ENCODE measurements around the gene SLAMF9. TPM values are rescaled to one million over a fixed set of nuclear protein-coding genes. Genes with fewer than 3 reads are reported as not detected.

SLAMF9 gene
- polyA plus RNA-seq, 2 of the 4 experiments (the other 2 are of a cell fraction), result 0.22 to 0.25 TPM

- TF ChIP-seq HMGXB4 (CRISPR knock-in tag; IDR thresholded peaks at IDR 0.05; ENCODE audit: borderline replicate concordance), result no peak
- no peak for TF ChIP-seq MYC (IDR thresholded peaks at IDR 0.05; ENCODE audit: borderline replicate concordance, low read length)
Observed at GRCh38 chr1:159941141-159941540, 12.9 kb downstream of the SLAMF9 start (continued).

- H3K4me1 ChIP-seq, result peaks cover 22% of the 10 kb centered on the region
- FAIRE-seq, result no peak
Observed at GRCh38 chr1:159940006-159940620, 13.9 kb downstream of the SLAMF9 start.

GRCh38 chr1:159939678-159940002 lies 14.4 kb downstream of the SLAMF9 start:
- ChIA-PET POLR2A (no interaction called here), CTCF (interaction anchor here (0.8 to 22.4 kb wide), 10 partner anchors 10 to 254 kb away, joined by 3 to 665 read pairs (median 6); partner anchors contain the start of gene TAGLN2)
- TF ChIP-seq E2F6 (IDR thresholded peaks at IDR 0.05; ENCODE audit: borderline replicate concordance, low read depth) (no peak), HES2 (IDR thresholded peaks at IDR 0.05) (no peak), HOXA7 (CRISPR knock-in tag; IDR thresholded peaks at IDR 0.05) (no peak), SMC3 (IDR thresholded peaks at IDR 0.05) (no peak), MAZ (IDR thresholded peaks at IDR 0.05; ENCODE audit: borderline replicate concordance, low read depth, low read length) (no peak), CTCF (IDR thresholded peaks at IDR 0.05) (no peak), ATOH8 (CRISPR knock-in tag; IDR thresholded peaks at IDR 0.05; ENCODE audit: low read depth) (no peak), MAX (IDR thresholded peaks at IDR 0.05) (no peak)
- DNase-seq (ENCODE audit: low read depth in 1 of 2, low spot score in 1 of 2) (no peak), ATAC-seq (no peak), FAIRE-seq (no peak)
- Histone ChIP-seq H3K27ac (no peak overlapping the region), H3K9me3 (no peaks in the 10 kb centered on the region), H3K4me1 (peaks cover 20% of the 10 kb centered on the region), H3K4me3 (no peak overlapping the region), H3K4me2 (no peak overlapping the region)
- 42% methylated on average over 3 of the region's 3 CpGs for WGBS (ENCODE audit: missing lambda C conversion rate)

More at GRCh38 chr1:159940006-159940620, 13.9 kb downstream of the SLAMF9 start:
- Histone ChIP-seq H3K4me3 (no peak overlapping the region), H3K9me3 (no peaks in the 10 kb centered on the region), H3K4me2 (no peak overlapping the region), H3K27ac (no peak overlapping the region)
- TF ChIP-seq HES2 (IDR thresholded peaks at IDR 0.05), result no peak
- no peak for TF ChIP-seq MAX (IDR thresholded peaks at IDR 0.05)
- TF ChIP-seq GATA3 (IDR thresholded peaks at IDR 0.05; ENCODE audit: borderline replicate concordance), result no peak
- no peak for TF ChIP-seq HEYL (CRISPR knock-in tag; IDR thresholded peaks at IDR 0.05)
- no peak for TF ChIP-seq HOXB13 (CRISPR knock-in tag; IDR thresholded peaks at IDR 0.05; ENCODE audit: low read depth)
- no peak for TF ChIP-seq CHD2 (IDR thresholded peaks at IDR 0.05; ENCODE audit: low read length, partially characterized antibody)
- TF ChIP-seq HOXA7 (CRISPR knock-in tag; IDR thresholded peaks at IDR 0.05), result no peak
- no peak for TF ChIP-seq PBX3 (IDR thresholded peaks at IDR 0.05)
- no peak for TF ChIP-seq MAZ (IDR thresholded peaks at IDR 0.05; ENCODE audit: borderline replicate concordance, low read depth, low read length)
- no peak for TF ChIP-seq JUNB (IDR thresholded peaks at IDR 0.05)
- TF ChIP-seq KDM5A (IDR thresholded peaks at IDR 0.05), result no peak
- no peak for TF ChIP-seq RFX5 (IDR thresholded peaks at IDR 0.05)
- POLR2A ChIA-PET, result no interaction called here
- 92% methylated on average over 11 of the region's 11 CpGs for WGBS (ENCODE audit: missing lambda C conversion rate)
- CTCF ChIA-PET, result interaction anchor here (0.8 to 22.4 kb wide), 10 partner anchors 9 to 253 kb away, joined by 3 to 665 read pairs (median 4); partner anchors contain the start of gene TAGLN2
- DNase-seq (ENCODE audit: low read depth in 1 of 2, low spot score in 1 of 2) (no peak), ATAC-seq (no peak)

Data from A549 (cell line).